GM12878 (cell line): ENCODE measurements around the gene RIPK4. TPM values are rescaled to one million over a fixed set of nuclear protein-coding genes. Genes with fewer than 3 reads are reported as not detected.

Experiments
- ATAC-seq: fragments of 200-7000 bp; cut with Tn5 transposase; 3 replicates; pipeline ENCODE4 v1.9.1; 2020; ENCODE audit warnings: mild to moderate bottlenecking, moderate library complexity
- BruUV-seq: library from RNA; stranded (reverse); fragments of 400-500 nt; replicated peaks from 2 replicates; lab custom pipeline; 2021; lab: Mats Ljungman, UMichigan
- CTCF ChIA-PET: fragments of 300-600 bp; sonication (Branson Sonifier 250); formaldehyde crosslinking; extraction: SDS; loops from one replicate; lab custom pipeline; 2021; ENCODE audit warnings: inconsistent platforms; lab: Yijun Ruan, JAX
- POLR2A ChIA-PET: fragments of 350-600 bp; formaldehyde crosslinking; extraction: SDS; loops from one replicate; lab custom pipeline; 2021; ENCODE audit warnings: inconsistent platforms; lab: Charles Lee
- RAD21 ChIA-PET: fragments of 300-600 bp; sonication (Branson Sonifier 250); formaldehyde crosslinking; loops from one replicate; lab custom pipeline; 2023; ENCODE audit warnings: antibody characterized with exemption; ENCODE audit not compliant: unreplicated experiment; lab: Charles Lee
- SMC1A ChIA-PET: fragments of 300-600 bp; sonication (Branson Sonifier 250); formaldehyde crosslinking; loops from one replicate; lab custom pipeline; 2023; ENCODE audit not compliant: unreplicated experiment, uncharacterized antibody; lab: Charles Lee
- DNase-seq: peaks from one replicate; pipeline ENCODE4 v3.0.0-alpha.2; 2011; ENCODE audit warnings: low read depth, low spot score
- FAIRE-seq: peaks from 3 replicates; lab custom pipeline; 2011; peaks lifted over from hg19 to GRCh38; lab: Jason Lieb, UNC
- H2AFZ ChIP-seq: 2 replicates; pipeline ENCODE4 v1.6.0; 2011; ENCODE audit warnings: low read depth, low read length, control low read depth; ENCODE audit not compliant: control insufficient read depth
- H3K27ac ChIP-seq: 2 replicates; pipeline ENCODE4 v1.5.1; 2011; ENCODE audit warnings: control low read depth; ENCODE audit not compliant: control insufficient read depth, insufficient read depth
- H3K27me3 ChIP-seq, 2 experiments: replicated peaks in 1 of 2; 2 replicates each; pipeline versions ENCODE4 v1.6.0 to v1.6.1; 2011; ENCODE audit warnings: low read length in 1 of 2; ENCODE audit not compliant: control insufficient read depth in 2 of 2, insufficient read depth in 2 of 2
- H3K36me3 ChIP-seq, 2 experiments: 2 replicates each; pipeline ENCODE4 v1.5.1; 2011; ENCODE audit warnings: low read length in 1 of 2; ENCODE audit not compliant: control insufficient read depth in 2 of 2, insufficient read depth in 2 of 2
- H3K4me1 ChIP-seq: 2 replicates; pipeline ENCODE4 v1.6.1; 2011; ENCODE audit warnings: mild to moderate bottlenecking, low read length, moderate library complexity, mixed read lengths; ENCODE audit not compliant: control insufficient read depth, insufficient read depth
- H3K4me2 ChIP-seq: 2 replicates; pipeline ENCODE4 v1.6.0; 2011; ENCODE audit warnings: control low read depth; ENCODE audit not compliant: control insufficient read depth, insufficient read depth
- H3K4me3 ChIP-seq: fragments of 200-600 bp; sonication (generic); 2 replicates; pipeline ENCODE4 v1.5.1; 2016
- H3K79me2 ChIP-seq: 2 replicates; pipeline ENCODE4 v1.6.0; 2011; ENCODE audit warnings: low read length; ENCODE audit not compliant: control insufficient read depth, insufficient read depth
- H3K9ac ChIP-seq: 2 replicates; pipeline ENCODE4 v1.8.0; 2011; ENCODE audit warnings: low read length, control low read depth, mixed read lengths; ENCODE audit not compliant: control insufficient read depth, insufficient read depth
- H3K9me3 ChIP-seq: replicated peaks from 3 replicates; pipeline ENCODE4 v1.5.1; 2011; ENCODE audit warnings: mild to moderate bottlenecking, low read length; ENCODE audit not compliant: control insufficient read depth, insufficient read depth
- H4K20me1 ChIP-seq: 2 replicates; pipeline ENCODE4 v1.6.0; 2011; ENCODE audit not compliant: control insufficient read depth, insufficient read depth
- CHD4 ChIP-seq: fragments of 200-600 bp; sonication (generic); IDR thresholded peaks from 2 replicates; pipeline ENCODE4 v1.6.1; 2016; ENCODE audit warnings: mild to moderate bottlenecking
- E4F1 ChIP-seq: fragments of 450-650 bp; IDR thresholded peaks from 2 replicates; pipeline ENCODE4 v1.6.1; 2018; ENCODE audit warnings: borderline replicate concordance, mild to moderate bottlenecking; ENCODE audit not compliant: partially characterized antibody
- EGR1 ChIP-seq, 2 experiments: IDR thresholded peaks; 1 replicate in 1 of 2; 2 replicates in 1 of 2; pipeline ENCODE4 v1.6.1; 2011 to 2012; ENCODE audit warnings: low read depth in 2 of 2, low read length in 2 of 2, borderline replicate concordance in 1 of 2, mild to moderate bottlenecking in 1 of 2, moderate library complexity in 1 of 2
- FOXM1 ChIP-seq: IDR thresholded peaks from 2 replicates; pipeline ENCODE4 v1.6.1; 2012; ENCODE audit warnings: low read depth, mild to moderate bottlenecking, inconsistent platforms, low read length, moderate library complexity
- HDGF ChIP-seq: fragments of 450-650 bp; IDR thresholded peaks from 2 replicates; pipeline ENCODE4 v1.6.1; 2016; ENCODE audit warnings: antibody characterized with exemption
- HSF1 ChIP-seq: fragments of 150-350 bp; IDR thresholded peaks from 2 replicates; pipeline ENCODE4 v1.6.1; 2014; ENCODE audit warnings: mild to moderate bottlenecking, low read depth, low read length
- MTA3 ChIP-seq: IDR thresholded peaks from 2 replicates; pipeline ENCODE4 v1.6.1; 2012; ENCODE audit warnings: low read length, inconsistent platforms, borderline replicate concordance
- MXI1 ChIP-seq: fragments of 150-350 bp; IDR thresholded peaks from 2 replicates; pipeline ENCODE4 v1.6.1; 2011; ENCODE audit warnings: low read depth, mild to moderate bottlenecking, inconsistent platforms, low read length, improper control_type of control experiment
- NFIC ChIP-seq: IDR thresholded peaks from 2 replicates; pipeline ENCODE4 v1.6.1; 2012; ENCODE audit warnings: low read depth, mild to moderate bottlenecking, inconsistent platforms, low read length, moderate library complexity
- POU2F2 ChIP-seq: IDR thresholded peaks from 3 replicates; pipeline ENCODE4 v1.6.1; 2011; ENCODE audit warnings: low read depth, mild to moderate bottlenecking, low read length, borderline replicate concordance
- RBBP5 ChIP-seq: fragments of 200-600 bp; sonication (generic); conservative IDR thresholded peaks from 2 replicates; pipeline ENCODE4 v1.6.1; 2016
- REST ChIP-seq: IDR thresholded peaks from 2 replicates; pipeline ENCODE4 v1.6.1; 2012; ENCODE audit warnings: mild to moderate bottlenecking, low read depth, low read length
- SREBF1 ChIP-seq: IDR thresholded peaks from 2 replicates; pipeline ENCODE4 v1.6.1; 2012; ENCODE audit warnings: mild to moderate bottlenecking, low read length
- USF1 ChIP-seq: IDR thresholded peaks from 2 replicates; pipeline ENCODE4 v1.6.1; 2011; ENCODE audit warnings: borderline replicate concordance, low read depth, mild to moderate bottlenecking, moderate library complexity, mixed read lengths, low read length; ENCODE audit not compliant: insufficient read depth; ENCODE audit errors: extremely low read length
- YY1 ChIP-seq: IDR thresholded peaks from 2 replicates; pipeline ENCODE4 v1.6.1; 2011; ENCODE audit warnings: low read depth, mild to moderate bottlenecking, low read length
- WGBS: methylation state at CpG from one replicate; pipeline ENCODE4 v1.1.6; 2016; ENCODE audit warnings: low lambda C conversion rate; ENCODE audit not compliant: insufficient replicate concordance, insufficient coverage; ENCODE audit errors: missing lambda C conversion rate; 5-methylcytosine and 5-hydroxymethylcytosine counted together
- in situ Hi-C: fragments of 300-500 bp; cut with MboI; formaldehyde crosslinking; loops from 9 replicates; pipeline ENCODE4 v1.14.3; 2018; ENCODE audit warnings: mixed read lengths
- intact Hi-C: fragments of 100-400 bp; cut with micrococcal nuclease; formaldehyde crosslinking; loops from one replicate; pipeline ENCODE4 v1.14.2; 2022; ENCODE audit not compliant: unreplicated experiment
- polyA plus RNA-seq, 11 experiments: library from polyadenylated mRNA; depleted of rRNA in 4 of 11; unstranded in 6 of 11; stranded (reverse) in 5 of 11; fragments of >200 nt; fragmentation: Nextera tagmentation in 4 of 11; fragmentation: Illumina TruSeq in 1 of 11; extraction: Ambion mirVana in 4 of 11; extraction: Trizol in 1 of 11; gene quantifications; 1 replicate in 1 of 11; 2 replicates in 10 of 11; pipeline versions ENCODE4 v1.2.1 to v1.2.3, GENCODE V29; 2011 to 2016; ENCODE audit warnings: inconsistent platforms in 2 of 11, missing spikeins in 2 of 11, low read depth in 1 of 11
- total RNA-seq, 4 experiments: library from RNA; depleted of rRNA in 3 of 4; stranded (reverse); fragments of >200 nt in 3 of 4; fragmentation: Illumina TruSeq in 1 of 4; extraction: Trizol in 1 of 4; gene quantifications; 2 replicates each; pipeline versions ENCODE4 v1.2.1 to v1.2.3, GENCODE V29; 2013 to 2021
- TF ChIP-seq, protein P1 (sequence below): fragments of 450-650 bp; IDR thresholded peaks from 2 replicates; pipeline ENCODE4 v1.6.1; 2016; ENCODE audit warnings: mild to moderate bottlenecking

The RIPK4 gene
- total and polyA plus RNA-seq, 10 of the 15 experiments (the other 5 are each of a cell fraction or from before 2014, with no cell fraction given), result 0.05 TPM; not detected in 9

DNA sequence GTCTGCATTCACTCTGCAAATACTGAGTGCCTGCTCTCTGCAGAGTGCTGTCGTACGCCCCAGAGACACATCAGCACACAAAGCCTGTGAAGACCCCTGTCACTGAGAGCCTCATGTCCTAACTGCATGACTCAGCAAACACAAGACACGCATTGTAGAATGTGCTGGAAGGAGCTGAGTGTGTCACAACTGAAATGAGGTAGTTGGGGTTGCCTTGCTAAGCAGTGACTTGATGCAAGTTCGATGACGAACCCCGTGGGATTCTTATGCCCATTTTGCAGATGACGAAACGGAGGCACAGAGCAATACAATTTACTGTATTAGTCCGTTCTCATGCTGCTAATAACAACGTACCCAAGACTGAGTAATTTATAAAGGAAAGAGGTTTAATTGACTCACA lies 65.1 kb downstream of the RIPK4 start:
- ChIA-PET CTCF (no interaction called here), SMC1A (no interaction called here), RAD21 (no interaction called here), POLR2A (no interaction called here)
- no peak for ATAC-seq
- in situ Hi-C loops, result no loop called here
- Histone ChIP-seq H3K36me3 (no peaks in the 10 kb centered on the region), H4K20me1 (no peaks in the 10 kb centered on the region), H3K4me3 (no peak overlapping the region), H3K79me2 (no peaks in the 10 kb centered on the region), H3K4me2 (no peak overlapping the region), H3K9me3 (no peaks in the 10 kb centered on the region; the same call in 2 of the 3 replicates), H2AFZ (no peak overlapping the region), H3K9ac (no peak overlapping the region), H3K27me3 (no peaks in the 10 kb centered on the region), H3K27ac (no peak overlapping the region), H3K4me1 (no peaks in the 10 kb centered on the region)
- BruUV-seq, result no TSS peak
- intact Hi-C loops, result no loop called here
- DNase-seq, result no peak
- no peak for FAIRE-seq
- 10% methylated on average over 10 of the region's 10 CpGs for WGBS
- TF ChIP-seq EGR1 (IDR thresholded peaks at IDR 0.05; ENCODE audit: borderline replicate concordance in 1 of 2, low read depth in 2 of 2, low read length in 2 of 2) (no peak), HSF1 (no peak), NFIC (no peak), MXI1 (no peak), YY1 (no peak), POU2F2 (no peak), HDGF (no peak), USF1 (no peak), MTA3 (no peak), E4F1 (no peak), SREBF1 (no peak), REST (no peak), CHD4 (no peak), FOXM1 (no peak), RBBP5 (no peak)
- TF ChIP-seq, protein P1, sequence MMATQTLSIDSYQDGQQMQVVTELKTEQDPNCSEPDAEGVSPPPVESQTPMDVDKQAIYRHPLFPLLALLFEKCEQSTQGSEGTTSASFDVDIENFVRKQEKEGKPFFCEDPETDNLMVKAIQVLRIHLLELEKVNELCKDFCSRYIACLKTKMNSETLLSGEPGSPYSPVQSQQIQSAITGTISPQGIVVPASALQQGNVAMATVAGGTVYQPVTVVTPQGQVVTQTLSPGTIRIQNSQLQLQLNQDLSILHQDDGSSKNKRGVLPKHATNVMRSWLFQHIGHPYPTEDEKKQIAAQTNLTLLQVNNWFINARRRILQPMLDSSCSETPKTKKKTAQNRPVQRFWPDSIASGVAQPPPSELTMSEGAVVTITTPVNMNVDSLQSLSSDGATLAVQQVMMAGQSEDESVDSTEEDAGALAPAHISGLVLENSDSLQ, result no peak
